A549 (cell line): Measurements from ENCODE around the gene ETV3. TPM values are rescaled to one million over a fixed set of nuclear protein-coding genes. Genes with fewer than 3 reads are reported as not detected.

Experiments used
- ATAC-seq, 2 experiments: fragments of 200-7000 bp in 1 of 2; fragments of >200 bp in 1 of 2; cut with Nextera tagmentation in 1 of 2; cut with Tn5 transposase in 1 of 2; 3 replicates each; pipeline versions ENCODE4 v1.8.0 to v1.9.1; 2018 to 2020; ENCODE audit warnings: mild to moderate bottlenecking in 1 of 2, moderate library complexity in 1 of 2
- CTCF ChIA-PET: fragments of 300-600 bp; sonication (Branson Sonifier 250); formaldehyde crosslinking; extraction: SDS; loops from one replicate; lab custom pipeline; 2021; ENCODE audit warnings: antibody characterized with exemption, inconsistent platforms; lab: Yijun Ruan, JAX
- POLR2A ChIA-PET: fragments of 350-600 bp; formaldehyde crosslinking; extraction: SDS; loops from one replicate; lab custom pipeline; 2021; ENCODE audit warnings: antibody characterized with exemption, inconsistent platforms; lab: Yijun Ruan, JAX
- DNase-seq, 2 experiments: peaks; one replicate each; pipeline versions ENCODE4 v3.0.0 to v3.0.0-alpha.2; 2011 to 2016; ENCODE audit warnings: low read depth in 1 of 2, low spot score in 1 of 2
- FAIRE-seq: peaks from 2 replicates; lab custom pipeline; 2011; peaks lifted over from hg19 to GRCh38; lab: Jason Lieb, UNC
- H3K27ac ChIP-seq, 2 experiments: fragments of >200 bp; sonication (Bioruptor Twin); formaldehyde crosslinking; 3 replicates each; pipeline ENCODE4 v1.5.1; 2016 to 2017
- H3K4me1 ChIP-seq: fragments of >200 bp; sonication (Bioruptor Twin); formaldehyde crosslinking; 3 replicates; pipeline ENCODE4 v1.6.1; 2016
- H3K4me2 ChIP-seq: fragments of >200 bp; sonication (Bioruptor Twin); formaldehyde crosslinking; 3 replicates; pipeline ENCODE4 v1.6.1; 2016
- H3K4me3 ChIP-seq: fragments of >200 bp; sonication (Bioruptor Twin); formaldehyde crosslinking; 3 replicates; pipeline ENCODE4 v1.5.1; 2016
- H3K9me3 ChIP-seq: fragments of >200 bp; sonication (Bioruptor Twin); formaldehyde crosslinking; 3 replicates; pipeline ENCODE4 v1.6.1; 2016
- CHD4 ChIP-seq: fragments of 200-600 bp; sonication (generic); IDR thresholded peaks from 2 replicates; pipeline ENCODE4 v1.6.1; 2016; ENCODE audit warnings: antibody characterized with exemption, mild to moderate bottlenecking, borderline replicate concordance
- EHF ChIP-seq: fragments of 250-450 bp; sonication (Bioruptor Pico); IDR thresholded peaks from 2 replicates; pipeline ENCODE4 v1.5.0; 2020; ENCODE audit warnings: mild to moderate bottlenecking
- FOSL2 ChIP-seq, 2 experiments: fragments of 450-650 bp in 1 of 2; fragments of >200 bp in 1 of 2; sonication (Bioruptor Twin) in 1 of 2; formaldehyde crosslinking; IDR thresholded peaks; 2 replicates each; pipeline versions ENCODE4 v1.5.0 to v1.6.1; 2016 to 2020; ENCODE audit warnings: mild to moderate bottlenecking in 1 of 2, moderate library complexity in 1 of 2
- GATA3 ChIP-seq: IDR thresholded peaks from 2 replicates; pipeline ENCODE4 v1.6.1; 2012; ENCODE audit warnings: borderline replicate concordance
- HOXB13 ChIP-seq: fragments of 250-450 bp; sonication (Bioruptor Pico); IDR thresholded peaks from 2 replicates; pipeline ENCODE4 v1.5.0; 2020; ENCODE audit warnings: low read depth, mild to moderate bottlenecking, moderate library complexity
- HOXB5 ChIP-seq: fragments of 250-450 bp; sonication (Bioruptor Pico); IDR thresholded peaks from 2 replicates; pipeline ENCODE4 v1.5.0; 2020; ENCODE audit warnings: mild to moderate bottlenecking, moderate library complexity
- JUN ChIP-seq, 2 experiments: fragments of >200 bp; sonication (Bioruptor Twin); formaldehyde crosslinking; IDR thresholded peaks; 2 replicates in 1 of 2; 3 replicates in 1 of 2; pipeline ENCODE4 v1.6.1; 2016 to 2017
- MAZ ChIP-seq: fragments of 150-350 bp; IDR thresholded peaks from 2 replicates; pipeline ENCODE4 v1.6.1; 2014; ENCODE audit warnings: antibody characterized with exemption, low read depth, low read length, borderline replicate concordance
- NR3C1 ChIP-seq: fragments of >200 bp; sonication (Bioruptor Twin); formaldehyde crosslinking; IDR thresholded peaks from 3 replicates; pipeline ENCODE4 v1.6.1; 2017
- PBX3 ChIP-seq: IDR thresholded peaks from 2 replicates; pipeline ENCODE4 v1.6.1; 2012
- PHF8 ChIP-seq: fragments of 200-600 bp; sonication (generic); IDR thresholded peaks from 2 replicates; pipeline ENCODE4 v1.6.1; 2016; ENCODE audit warnings: low read depth, mild to moderate bottlenecking, antibody characterized with exemption, moderate library complexity, borderline replicate concordance
- POLR2A ChIP-seq: IDR thresholded peaks from 2 replicates; pipeline ENCODE4 v1.6.1; 2012; ENCODE audit warnings: mild to moderate bottlenecking, low read length
- RAD21 ChIP-seq, 2 experiments: fragments of >200 bp in 1 of 2; sonication (Bioruptor Twin) in 1 of 2; formaldehyde crosslinking in 1 of 2; IDR thresholded peaks in 1 of 2; conservative IDR thresholded peaks in 1 of 2; 2 replicates in 1 of 2; 3 replicates in 1 of 2; pipeline ENCODE4 v1.6.1; 2012 to 2018; ENCODE audit warnings: inconsistent platforms in 1 of 2
- RFX5 ChIP-seq: fragments of 450-650 bp; IDR thresholded peaks from 2 replicates; pipeline ENCODE4 v1.7.1; 2014; ENCODE audit warnings: antibody characterized with exemption, mild to moderate bottlenecking, moderate library complexity
- RNF2 ChIP-seq: fragments of 200-600 bp; sonication (generic); IDR thresholded peaks from 2 replicates; pipeline ENCODE4 v1.6.1; 2016; ENCODE audit warnings: low read depth, mild to moderate bottlenecking, antibody characterized with exemption, moderate library complexity, borderline replicate concordance
- SMC3 ChIP-seq: fragments of >200 bp; sonication (Bioruptor Twin); formaldehyde crosslinking; IDR thresholded peaks from 3 replicates; pipeline ENCODE4 v1.6.1; 2018; ENCODE audit warnings: inconsistent platforms
- TFCP2L1 ChIP-seq: fragments of 250-450 bp; sonication (Bioruptor Pico); IDR thresholded peaks from 2 replicates; pipeline ENCODE4 v1.5.0; 2021; ENCODE audit warnings: mild to moderate bottlenecking
- USF2 ChIP-seq: fragments of 450-650 bp; IDR thresholded peaks from 2 replicates; pipeline ENCODE4 v1.6.1; 2014; ENCODE audit warnings: antibody characterized with exemption
- WGBS: methylation state at CpG from one replicate; pipeline ENCODE4 v1.1.6; 2017; ENCODE audit errors: missing lambda C conversion rate; 5-methylcytosine and 5-hydroxymethylcytosine counted together
- polyA minus RNA-seq: library from RNA; depleted of rRNA, polyadenylated mRNA; stranded (reverse); fragments of >200 nt; gene quantifications from 2 replicates; pipeline ENCODE4 v1.2.3, GENCODE V29; 2011; rRNA and poly(A)+ RNA removed
- polyA plus RNA-seq, 4 experiments: library from polyadenylated mRNA; depleted of rRNA in 3 of 4; stranded (reverse); fragments of >200 nt; fragmentation: RNase III in 1 of 4; extraction: RNeasy Plus Mini Kit Qiagen cat#74134 plus additional on column Dnase treatment in 1 of 4; gene quantifications; 2 replicates in 3 of 4; 3 replicates in 1 of 4; pipeline ENCODE4 v1.2.3, GENCODE V29; 2011 to 2017
- TF ChIP-seq, protein P1 (sequence below): IDR thresholded peaks from 2 replicates; pipeline ENCODE4 v1.6.1; 2012
- TF ChIP-seq, protein P2 (sequence below): fragments of 250-450 bp; sonication (Bioruptor Pico); IDR thresholded peaks from 2 replicates; pipeline ENCODE4 v1.5.0; 2020; ENCODE audit warnings: low read depth, mild to moderate bottlenecking, moderate library complexity
- TF ChIP-seq, protein P3 (sequence below): fragments of >200 bp; sonication (Bioruptor Twin); formaldehyde crosslinking; IDR thresholded peaks from 3 replicates; pipeline ENCODE4 v1.6.1; 2016
- TF ChIP-seq, protein P4 (sequence below): fragments of >200 bp; sonication (Bioruptor Twin); formaldehyde crosslinking; IDR thresholded peaks from 3 replicates; pipeline ENCODE4 v1.5.1; 2016
- TF ChIP-seq, protein P5 (sequence below): fragments of 200-600 bp; sonication (generic); IDR thresholded peaks from 2 replicates; pipeline ENCODE4 v1.6.1; 2016; ENCODE audit warnings: antibody characterized with exemption, mild to moderate bottlenecking, moderate library complexity
- TF ChIP-seq, protein P6 (sequence below): fragments of 250-450 bp; sonication (Bioruptor Pico); IDR thresholded peaks from 2 replicates; pipeline ENCODE4 v1.5.0; 2021; ENCODE audit warnings: mild to moderate bottlenecking, moderate library complexity, borderline replicate concordance

ETV3 gene
- polyA plus RNA-seq (2011; rRNA removed) (12.3 and 14.5 TPM in 2 replicates), polyA plus RNA-seq (2017; fragmentation: RNase III; extraction: RNeasy Plus Mini Kit Qiagen cat#74134 plus additional on column Dnase treatment) (10.2 to 11.1 TPM (median 11.1 TPM) in 3 replicates), polyA minus RNA-seq (27.8 and 30.7 TPM in 2 replicates)
- polyA plus RNA-seq (2012; cell fraction: cytosol; rRNA removed) = 3.5 and 3.9 TPM in 2 replicates
- 3.6 and 5.2 TPM in 2 replicates for polyA plus RNA-seq (2012; cell fraction: nucleus; rRNA removed)

DNA sequence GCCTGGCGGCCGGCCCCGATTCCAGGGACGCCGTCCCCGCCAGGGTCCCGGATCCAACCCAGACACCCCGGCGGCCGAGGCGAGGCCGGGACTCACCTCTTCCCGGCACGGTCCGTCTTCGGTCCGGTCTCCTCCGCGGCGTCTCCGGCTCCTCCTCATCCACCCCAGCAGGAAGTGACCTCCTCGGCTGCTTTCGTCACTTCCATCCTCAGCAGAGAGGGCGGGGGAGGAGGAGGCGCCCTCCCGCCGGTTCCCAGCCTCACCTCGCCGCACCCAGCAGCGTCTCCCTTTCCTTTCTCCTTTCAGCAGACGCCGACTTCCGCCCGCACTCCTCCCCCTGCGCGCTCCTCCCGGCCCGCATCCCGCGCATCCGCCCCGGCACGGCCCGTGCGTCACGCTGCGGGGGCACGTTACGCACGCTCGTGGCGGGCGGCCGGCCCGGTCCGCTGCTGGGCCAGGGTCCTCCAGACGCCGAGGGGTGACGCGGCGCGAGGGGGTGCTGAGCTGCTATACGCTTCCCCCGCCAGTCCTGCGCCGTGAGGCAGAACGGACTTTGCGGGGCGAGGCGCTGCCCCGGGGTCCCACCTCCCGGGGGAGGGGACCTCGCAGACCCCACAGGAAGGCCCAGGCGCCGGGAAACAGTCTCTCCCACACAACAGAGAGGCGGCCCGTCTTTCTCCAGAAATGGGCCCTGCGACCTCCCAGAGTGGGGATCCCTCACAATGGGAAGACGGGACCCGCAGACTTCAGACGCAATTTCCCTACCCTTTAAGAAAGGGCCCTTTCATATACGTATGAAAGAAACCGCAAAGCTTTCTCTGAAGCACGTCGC is at the start of gene ETV3:
Gene ETV3, minus strand, starts transcription at position 176 of the 832 bp plus-strand sequence. CDS start 2,043 bp downstream, outside the sequence.
- Histone ChIP-seq H3K4me3 (peak within 1 kb of the TSS; percentile 96), H3K4me1 (peaks cover 14% of the 10 kb centered on the region), H3K9me3 (no peaks in the 10 kb centered on the region), H3K4me2 (peak within 1 kb of the TSS; percentile 88), H3K27ac (peak within 1 kb of the TSS; percentile 91 to 98)
- peak; percentile 96 to 98 for ATAC-seq
- FAIRE-seq = no peak
- DNase-seq = peak; percentile 90 to 92
- WGBS = 18% methylated on average over 19 of the region's 85 CpGs
- ChIA-PET CTCF (interaction anchor here (1.0 to 6.3 kb wide), 6 partner anchors 13 to 974 kb away, joined by 3 to 51 read pairs (median 18); no protein-coding TSS in a partner anchor), POLR2A (interaction anchor here (0.8 to 1.7 kb wide), 4 partner anchors 10 to 48 kb away, joined by 3 to 7 read pairs (median 3); no protein-coding TSS in a partner anchor)
- TF ChIP-seq, protein P1, sequence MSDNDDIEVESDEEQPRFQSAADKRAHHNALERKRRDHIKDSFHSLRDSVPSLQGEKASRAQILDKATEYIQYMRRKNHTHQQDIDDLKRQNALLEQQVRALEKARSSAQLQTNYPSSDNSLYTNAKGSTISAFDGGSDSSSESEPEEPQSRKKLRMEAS = peak; percentile 92
- TF ChIP-seq MAZ (0 out of 2 replicates have a peak, but pooled peaks have one; percentile 66), HOXB13 (CRISPR knock-in tag) (peak; percentile 75), RAD21 (conservative IDR thresholded peaks at IDR 0.05 in 1 of 2, IDR thresholded peaks at IDR 0.05 in 1 of 2) (no peak), SMC3 (no peak), EHF (CRISPR knock-in tag) (peak; percentile 57; the same call in 1 of the 2 replicates), CHD4 (no peak), HOXB5 (CRISPR knock-in tag) (peak; percentile 52; the same call in 1 of the 2 replicates), FOSL2 (IDR thresholded peaks at IDR 0.05) (no peak), FOSL2 (CRISPR knock-in tag; IDR thresholded peaks at IDR 0.05) (peak; percentile 27), RFX5 (peak; percentile 42; the same call in 1 of the 2 replicates), USF2 (no peak), NR3C1 (no peak), GATA3 (no peak), PHF8 (peak; percentile 94), TFCP2L1 (CRISPR knock-in tag) (0 out of 2 replicates have a peak, but pooled peaks have one; percentile 33), JUN (IDR thresholded peaks at IDR 0.05) (peak; percentile 40 to 93; a peak in 4 of 5 replicates), POLR2A (peak; percentile 68), PBX3 (no peak), RNF2 (no peak)
- TF ChIP-seq, protein P2, sequence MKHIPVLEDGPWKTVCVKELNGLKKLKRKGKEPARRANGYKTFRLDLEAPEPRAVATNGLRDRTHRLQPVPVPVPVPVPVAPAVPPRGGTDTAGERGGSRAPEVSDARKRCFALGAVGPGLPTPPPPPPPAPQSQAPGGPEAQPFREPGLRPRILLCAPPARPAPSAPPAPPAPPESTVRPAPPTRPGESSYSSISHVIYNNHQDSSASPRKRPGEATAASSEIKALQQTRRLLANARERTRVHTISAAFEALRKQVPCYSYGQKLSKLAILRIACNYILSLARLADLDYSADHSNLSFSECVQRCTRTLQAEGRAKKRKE = peak; percentile 81; the same call in 1 of the 2 replicates
- TF ChIP-seq, protein P3, sequence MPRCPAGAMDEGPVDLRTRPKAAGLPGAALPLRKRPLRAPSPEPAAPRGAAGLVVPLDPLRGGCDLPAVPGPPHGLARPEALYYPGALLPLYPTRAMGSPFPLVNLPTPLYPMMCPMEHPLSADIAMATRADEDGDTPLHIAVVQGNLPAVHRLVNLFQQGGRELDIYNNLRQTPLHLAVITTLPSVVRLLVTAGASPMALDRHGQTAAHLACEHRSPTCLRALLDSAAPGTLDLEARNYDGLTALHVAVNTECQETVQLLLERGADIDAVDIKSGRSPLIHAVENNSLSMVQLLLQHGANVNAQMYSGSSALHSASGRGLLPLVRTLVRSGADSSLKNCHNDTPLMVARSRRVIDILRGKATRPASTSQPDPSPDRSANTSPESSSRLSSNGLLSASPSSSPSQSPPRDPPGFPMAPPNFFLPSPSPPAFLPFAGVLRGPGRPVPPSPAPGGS = peak; percentile 87
- TF ChIP-seq, protein P4, sequence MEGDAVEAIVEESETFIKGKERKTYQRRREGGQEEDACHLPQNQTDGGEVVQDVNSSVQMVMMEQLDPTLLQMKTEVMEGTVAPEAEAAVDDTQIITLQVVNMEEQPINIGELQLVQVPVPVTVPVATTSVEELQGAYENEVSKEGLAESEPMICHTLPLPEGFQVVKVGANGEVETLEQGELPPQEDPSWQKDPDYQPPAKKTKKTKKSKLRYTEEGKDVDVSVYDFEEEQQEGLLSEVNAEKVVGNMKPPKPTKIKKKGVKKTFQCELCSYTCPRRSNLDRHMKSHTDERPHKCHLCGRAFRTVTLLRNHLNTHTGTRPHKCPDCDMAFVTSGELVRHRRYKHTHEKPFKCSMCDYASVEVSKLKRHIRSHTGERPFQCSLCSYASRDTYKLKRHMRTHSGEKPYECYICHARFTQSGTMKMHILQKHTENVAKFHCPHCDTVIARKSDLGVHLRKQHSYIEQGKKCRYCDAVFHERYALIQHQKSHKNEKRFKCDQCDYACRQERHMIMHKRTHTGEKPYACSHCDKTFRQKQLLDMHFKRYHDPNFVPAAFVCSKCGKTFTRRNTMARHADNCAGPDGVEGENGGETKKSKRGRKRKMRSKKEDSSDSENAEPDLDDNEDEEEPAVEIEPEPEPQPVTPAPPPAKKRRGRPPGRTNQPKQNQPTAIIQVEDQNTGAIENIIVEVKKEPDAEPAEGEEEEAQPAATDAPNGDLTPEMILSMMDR = no peak
- TF ChIP-seq, protein P5, sequence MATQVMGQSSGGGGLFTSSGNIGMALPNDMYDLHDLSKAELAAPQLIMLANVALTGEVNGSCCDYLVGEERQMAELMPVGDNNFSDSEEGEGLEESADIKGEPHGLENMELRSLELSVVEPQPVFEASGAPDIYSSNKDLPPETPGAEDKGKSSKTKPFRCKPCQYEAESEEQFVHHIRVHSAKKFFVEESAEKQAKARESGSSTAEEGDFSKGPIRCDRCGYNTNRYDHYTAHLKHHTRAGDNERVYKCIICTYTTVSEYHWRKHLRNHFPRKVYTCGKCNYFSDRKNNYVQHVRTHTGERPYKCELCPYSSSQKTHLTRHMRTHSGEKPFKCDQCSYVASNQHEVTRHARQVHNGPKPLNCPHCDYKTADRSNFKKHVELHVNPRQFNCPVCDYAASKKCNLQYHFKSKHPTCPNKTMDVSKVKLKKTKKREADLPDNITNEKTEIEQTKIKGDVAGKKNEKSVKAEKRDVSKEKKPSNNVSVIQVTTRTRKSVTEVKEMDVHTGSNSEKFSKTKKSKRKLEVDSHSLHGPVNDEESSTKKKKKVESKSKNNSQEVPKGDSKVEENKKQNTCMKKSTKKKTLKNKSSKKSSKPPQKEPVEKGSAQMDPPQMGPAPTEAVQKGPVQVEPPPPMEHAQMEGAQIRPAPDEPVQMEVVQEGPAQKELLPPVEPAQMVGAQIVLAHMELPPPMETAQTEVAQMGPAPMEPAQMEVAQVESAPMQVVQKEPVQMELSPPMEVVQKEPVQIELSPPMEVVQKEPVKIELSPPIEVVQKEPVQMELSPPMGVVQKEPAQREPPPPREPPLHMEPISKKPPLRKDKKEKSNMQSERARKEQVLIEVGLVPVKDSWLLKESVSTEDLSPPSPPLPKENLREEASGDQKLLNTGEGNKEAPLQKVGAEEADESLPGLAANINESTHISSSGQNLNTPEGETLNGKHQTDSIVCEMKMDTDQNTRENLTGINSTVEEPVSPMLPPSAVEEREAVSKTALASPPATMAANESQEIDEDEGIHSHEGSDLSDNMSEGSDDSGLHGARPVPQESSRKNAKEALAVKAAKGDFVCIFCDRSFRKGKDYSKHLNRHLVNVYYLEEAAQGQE = no peak
- TF ChIP-seq, protein P6, sequence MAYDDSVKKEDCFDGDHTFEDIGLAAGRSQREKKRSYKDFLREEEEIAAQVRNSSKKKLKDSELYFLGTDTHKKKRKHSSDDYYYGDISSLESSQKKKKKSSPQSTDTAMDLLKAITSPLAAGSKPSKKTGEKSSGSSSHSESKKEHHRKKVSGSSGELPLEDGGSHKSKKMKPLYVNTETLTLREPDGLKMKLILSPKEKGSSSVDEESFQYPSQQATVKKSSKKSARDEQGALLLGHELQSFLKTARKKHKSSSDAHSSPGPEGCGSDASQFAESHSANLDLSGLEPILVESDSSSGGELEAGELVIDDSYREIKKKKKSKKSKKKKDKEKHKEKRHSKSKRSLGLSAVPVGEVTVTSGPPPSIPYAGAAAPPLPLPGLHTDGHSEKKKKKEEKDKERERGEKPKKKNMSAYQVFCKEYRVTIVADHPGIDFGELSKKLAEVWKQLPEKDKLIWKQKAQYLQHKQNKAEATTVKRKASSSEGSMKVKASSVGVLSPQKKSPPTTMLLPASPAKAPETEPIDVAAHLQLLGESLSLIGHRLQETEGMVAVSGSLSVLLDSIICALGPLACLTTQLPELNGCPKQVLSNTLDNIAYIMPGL (CRISPR knock-in tag) = no peak
